ENCODE results near the gene PPP2R1B. TPM values are rescaled to one million over a fixed set of nuclear protein-coding genes. Genes with fewer than 3 reads are reported as not detected.
A peak's percentile ranks its signal among the peaks of the same experiment; 100 is the strongest.

Gene PPP2R1B
- total RNA-seq, 4 donors from 2014 or later, result 22.4 to 39.2 (median 25.3) TPM

- Histone ChIP-seq H3K27me3 (no peaks in the 10 kb centered on the region), H3K4me1 (peaks cover 41 to 56% of the 10 kb centered on the region in 2 donors), H3K9me3 (no peaks in the 10 kb centered on the region), H3K27ac (peak overlapping the region; percentile 97 to 99 (median 98)), H3K4me3 (replicated peaks in 1 of 3) (no peak overlapping the region), H3K36me3 (peaks cover 9 to 10% of the 10 kb centered on the region in 2 donors)
- 67 to 68% methylated on average over 13 to 14 of the region's 14 CpGs for WGBS, 2 donors
- TF ChIP-seq, protein P1, sequence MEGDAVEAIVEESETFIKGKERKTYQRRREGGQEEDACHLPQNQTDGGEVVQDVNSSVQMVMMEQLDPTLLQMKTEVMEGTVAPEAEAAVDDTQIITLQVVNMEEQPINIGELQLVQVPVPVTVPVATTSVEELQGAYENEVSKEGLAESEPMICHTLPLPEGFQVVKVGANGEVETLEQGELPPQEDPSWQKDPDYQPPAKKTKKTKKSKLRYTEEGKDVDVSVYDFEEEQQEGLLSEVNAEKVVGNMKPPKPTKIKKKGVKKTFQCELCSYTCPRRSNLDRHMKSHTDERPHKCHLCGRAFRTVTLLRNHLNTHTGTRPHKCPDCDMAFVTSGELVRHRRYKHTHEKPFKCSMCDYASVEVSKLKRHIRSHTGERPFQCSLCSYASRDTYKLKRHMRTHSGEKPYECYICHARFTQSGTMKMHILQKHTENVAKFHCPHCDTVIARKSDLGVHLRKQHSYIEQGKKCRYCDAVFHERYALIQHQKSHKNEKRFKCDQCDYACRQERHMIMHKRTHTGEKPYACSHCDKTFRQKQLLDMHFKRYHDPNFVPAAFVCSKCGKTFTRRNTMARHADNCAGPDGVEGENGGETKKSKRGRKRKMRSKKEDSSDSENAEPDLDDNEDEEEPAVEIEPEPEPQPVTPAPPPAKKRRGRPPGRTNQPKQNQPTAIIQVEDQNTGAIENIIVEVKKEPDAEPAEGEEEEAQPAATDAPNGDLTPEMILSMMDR (IDR thresholded peaks at IDR 0.05), result no peak
- TF ChIP-seq POLR2A (IDR thresholded peaks at IDR 0.05), result no peak
- no peak for DNase-seq
- intact Hi-C loops (cut with DNase I), result no loop called here
These were observed 28.6 kb downstream of the PPP2R1B start for GRCh38 chr11:111737444-111738210.

- DNase-seq, result no peak
- H3K36me3 ChIP-seq, result peaks cover 9% of the 10 kb centered on the region in 2 donors
- no peaks in the 10 kb centered on the region for H3K27me3 ChIP-seq
- no peaks in the 10 kb centered on the region for H3K9me3 ChIP-seq
- peak overlapping the region; percentile 97 to 99 (median 98) for H3K27ac ChIP-seq
- peaks cover 41 to 64% of the 10 kb centered on the region in 2 donors for H3K4me1 ChIP-seq
- intact Hi-C loops (cut with DNase I), result no loop called here
- TF ChIP-seq, protein P1 (IDR thresholded peaks at IDR 0.05), result no peak
- no peak for TF ChIP-seq POLR2A (IDR thresholded peaks at IDR 0.05)
- no peak overlapping the region for H3K4me3 ChIP-seq (replicated peaks in 1 of 3)
- 74 to 78% methylated on average over 13 to 15 of the region's 15 CpGs for WGBS, 2 donors
These were observed 29.4 kb downstream of the PPP2R1B start for GRCh38 chr11:111736621-111737443.

DNA sequence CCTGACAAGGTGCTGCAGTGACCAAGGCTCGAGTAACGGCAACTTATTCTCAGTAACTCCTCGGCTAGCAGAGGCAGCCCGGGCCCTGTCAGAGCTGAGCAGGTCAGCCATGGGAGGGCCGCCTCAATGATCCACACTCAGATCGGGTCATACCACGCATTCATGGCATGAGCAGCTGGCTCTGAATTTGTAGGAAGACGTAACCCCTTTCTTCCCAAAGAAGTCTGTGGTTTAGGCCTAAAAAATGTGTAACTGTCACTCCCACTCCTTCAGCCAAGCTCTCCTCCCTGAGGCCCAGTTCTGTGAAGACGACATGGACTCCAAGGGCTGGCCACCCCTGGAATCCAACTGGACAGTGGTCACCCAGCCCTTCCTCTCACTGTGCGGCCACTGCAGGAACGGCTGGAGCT is 30.0 kb downstream of the PPP2R1B start:
- intact Hi-C loops (cut with DNase I), result no loop called here

DNA sequence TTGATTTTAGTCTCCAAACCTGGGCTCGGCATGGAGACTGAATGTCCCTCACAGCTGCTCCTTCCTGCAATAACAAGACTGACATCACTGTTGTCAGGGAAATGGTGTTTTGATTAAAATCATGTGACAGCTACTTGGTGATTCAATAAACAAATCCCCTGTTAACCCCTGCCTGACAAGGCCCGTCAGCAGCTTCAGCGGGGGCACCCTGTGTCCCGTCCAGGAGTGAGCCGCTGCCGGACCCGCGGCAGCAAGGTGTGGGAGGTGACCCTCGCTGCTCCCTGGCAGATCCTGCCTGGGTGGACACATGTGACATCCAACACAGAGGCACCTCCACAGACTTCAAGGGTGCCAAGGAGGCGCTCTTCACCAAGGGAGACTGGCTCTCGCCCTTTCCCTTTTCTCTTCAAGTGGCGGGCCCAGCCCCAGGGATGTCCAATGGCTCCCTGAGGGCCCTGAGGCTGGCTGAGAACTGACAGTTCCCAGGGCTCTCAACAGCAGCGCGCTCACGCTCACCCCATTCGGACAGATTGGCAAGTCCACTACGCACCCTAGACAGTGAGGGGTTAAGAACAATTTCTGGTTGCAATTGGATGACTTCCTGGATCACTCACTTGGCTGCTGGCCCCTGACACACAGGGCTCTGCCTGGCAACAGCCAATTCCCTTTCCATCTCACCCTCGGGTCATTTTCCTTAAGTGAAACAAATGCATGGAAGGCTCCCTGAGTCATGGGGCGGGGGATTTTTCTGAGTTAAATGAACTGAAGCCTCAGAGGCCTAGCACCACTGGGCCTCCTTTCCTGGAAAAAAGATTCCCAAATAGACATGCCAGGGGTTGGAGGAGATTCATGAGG is 30.7 kb downstream of the PPP2R1B start:
- Histone ChIP-seq H3K9me3 (no peaks in the 10 kb centered on the region), H3K27me3 (no peaks in the 10 kb centered on the region), H3K27ac (peak overlapping the region; percentile 97 to 99 (median 98)), H3K36me3 (peaks cover 0 to 1% of the 10 kb centered on the region in 2 donors), H3K4me3 (replicated peaks in 1 of 3) (peak overlapping the region in 1 of 3 donors; percentile 35), H3K4me1 (peaks cover 51 to 77% of the 10 kb centered on the region in 2 donors)
- intact Hi-C loops (cut with DNase I), result no loop called here
- peak in 1 of 2 donors; percentile 85 for TF ChIP-seq POLR2A (IDR thresholded peaks at IDR 0.05)
- TF ChIP-seq, protein P1 (IDR thresholded peaks at IDR 0.05), result no peak
- DNase-seq, result peak; percentile 89 to 90
- WGBS, 2 donors, result 5 to 8% methylated on average over 15 to 19 of the region's 19 CpGs

More for the DNA sequence above, 30.0 kb downstream of the PPP2R1B start:
- H3K4me1 ChIP-seq, result peaks cover 45 to 70% of the 10 kb centered on the region in 2 donors
- H3K4me3 ChIP-seq (replicated peaks in 1 of 3), result no peak overlapping the region
- H3K36me3 ChIP-seq, result peaks cover 4 to 8% of the 10 kb centered on the region in 2 donors
- TF ChIP-seq, protein P1 (IDR thresholded peaks at IDR 0.05), result no peak
- TF ChIP-seq POLR2A (IDR thresholded peaks at IDR 0.05), result no peak
- peak in 1 of 2 donors; percentile 34 for DNase-seq
- H3K27ac ChIP-seq, result peak overlapping the region; percentile 97 to 99 (median 98)
- no peaks in the 10 kb centered on the region for H3K9me3 ChIP-seq
- 36 to 39% methylated on average over 11 of the region's 11 CpGs for WGBS, 2 donors
- H3K27me3 ChIP-seq, result no peaks in the 10 kb centered on the region
